ENCODE results near the gene OLFML2A. TPM values are rescaled to one million over a fixed set of nuclear protein-coding genes. Genes with fewer than 3 reads are reported as not detected.
A peak's percentile ranks its signal among the peaks of the same experiment; 100 is the strongest.

The OLFML2A gene
- total and polyA plus RNA-seq, 2 of the 13 experiments (the other 11 are each of a cell fraction or from before 2014, with no cell fraction given) = 0.01 to 0.02 TPM

DNA sequence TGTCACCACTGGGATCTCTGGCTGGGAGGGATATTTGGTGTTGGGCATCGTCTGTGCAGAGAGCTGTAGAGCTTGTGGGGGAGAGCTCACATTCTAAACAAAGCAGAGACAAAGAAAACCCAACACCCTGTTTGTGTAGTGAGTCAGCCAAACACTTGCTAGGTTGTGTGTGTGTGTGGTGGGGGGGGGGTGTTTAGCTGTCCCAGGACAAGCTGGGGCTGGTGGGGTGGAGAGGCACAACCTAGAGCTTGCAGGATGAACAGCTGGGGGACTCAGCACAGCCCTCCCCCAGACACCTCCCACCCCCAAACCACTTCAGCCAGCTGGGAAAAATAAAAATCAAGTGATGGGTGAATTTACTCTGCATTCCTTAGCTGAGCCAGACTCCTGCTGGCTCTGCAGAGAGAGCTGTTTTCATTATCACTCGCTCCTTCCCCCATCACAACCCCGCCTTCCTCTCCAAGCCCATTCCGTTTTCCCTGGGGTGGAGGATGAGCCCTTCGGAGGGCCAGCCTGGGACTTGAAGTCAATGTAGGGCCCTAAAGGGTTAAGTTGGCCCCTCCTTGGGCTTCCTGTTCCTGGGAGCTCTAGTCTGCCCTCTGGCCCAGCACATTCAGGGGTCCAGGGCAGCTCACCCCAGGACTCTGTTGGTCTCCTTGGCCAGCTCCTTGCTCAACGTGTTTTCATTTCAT is 2.6 kb downstream of the OLFML2A start:
- ATAC-seq (peak; percentile 32), DNase-seq (ENCODE audit: low spot score) (peak; percentile 74), FAIRE-seq (no peak)
- 4% methylated on average over 6 of the region's 6 CpGs for WGBS (ENCODE audit: low lambda C conversion rate)
- CTCF ChIA-PET (ENCODE audit: low intra/inter-chr PET ratio, low total read pairs) = interaction anchor here (4.0 kb wide), 1 partner anchor 73 kb away, joined by 18 read pairs; the partner anchor contains the start of gene WDR38
- in situ Hi-C loops (cut with HindIII; ENCODE audit: extremely low pct_ligation_motif_present, low pct_unique_long_range_greater_than_20kb) = loop anchor here (10.0 kb wide), 1 partner anchor 595 kb away; no protein-coding TSS in a partner anchor
- Histone ChIP-seq H2AFZ (ENCODE audit: low read length) (no peak overlapping the region), H3K79me2 (ENCODE audit: insufficient read depth, low read length) (no peaks in the 10 kb centered on the region), H4K20me1 (ENCODE audit: insufficient read depth, low read length) (no peaks in the 10 kb centered on the region), H3K4me1 (ENCODE audit: insufficient read depth, low read length) (peaks cover 53% of the 10 kb centered on the region), H3K4me3 (replicated peaks in 1 of 3; ENCODE audit: insufficient read depth in 1 of 3, low read depth in 2 of 3, low read length in 3 of 3) (no peak overlapping the region), H3K4me2 (ENCODE audit: low read depth, low read length) (peak overlapping the region; percentile 34; the same call in 1 of the 2 replicates), H3K27me3 (ENCODE audit: control insufficient read depth in 1 of 2, insufficient read depth in 2 of 2, low read length in 2 of 2) (peaks cover 2 to 22% of the 10 kb centered on the region in 2 experiments; a peak in 4 of 5 replicates), H3K9ac (ENCODE audit: insufficient read depth, low read depth, low read length) (no peak overlapping the region), H3K36me3 (replicated peaks in 1 of 2; ENCODE audit: control insufficient read depth in 1 of 2, insufficient read depth in 2 of 2, low read length in 2 of 2) (no peaks in the 10 kb centered on the region), H3K9me3 (ENCODE audit: low read length) (no peaks in the 10 kb centered on the region), H3K27ac (ENCODE audit: extremely low read length, insufficient read depth, low read length) (no peak overlapping the region)
- POLR2A ChIA-PET = interaction anchor here (1.0 to 1.4 kb wide), 7 partner anchors 16 to 83 kb away, joined by 3 to 7 read pairs (median 3); partner anchors contain the start of genes ARPC5L and WDR38
- BruUV-seq (replicated peaks) = no TSS peak
- intact Hi-C loops (cut with micrococcal nuclease; ENCODE audit: unreplicated experiment) = loop anchor here (5.0 to 10.0 kb wide), 3 partner anchors 38 to 595 kb away; partner anchors contain the start of gene SCAI
- no peak for TF ChIP-seq ZFP36 (IDR thresholded peaks at IDR 0.05; ENCODE audit: borderline replicate concordance, low read depth, low read length, partially characterized antibody)
- no peak for TF ChIP-seq ZNF772 (CRISPR knock-in tag; IDR thresholded peaks at IDR 0.05)
- peak; percentile 69 for TF ChIP-seq FOSL2 (CRISPR knock-in tag; IDR thresholded peaks at IDR 0.05)
- TF ChIP-seq HNRNPLL (IDR thresholded peaks at IDR 0.05; ENCODE audit: low read depth, low read length, poor library complexity, severe bottlenecking) = no peak
- no peak for TF ChIP-seq FIP1L1 (IDR thresholded peaks at IDR 0.05; ENCODE audit: borderline replicate concordance, insufficient read depth, low read depth, low read length)
- peak; percentile 80 for TF ChIP-seq ZNF652 (CRISPR knock-in tag; IDR thresholded peaks at IDR 0.05; ENCODE audit: borderline replicate concordance, low read depth)
- no peak for TF ChIP-seq JDP2 (CRISPR knock-in tag; IDR thresholded peaks at IDR 0.05; ENCODE audit: borderline replicate concordance)
- no peak for TF ChIP-seq FOXA1 (IDR thresholded peaks at IDR 0.05)
- 0 out of 2 replicates have a peak, but pooled peaks have one; percentile 14 for TF ChIP-seq FOXA1 (CRISPR knock-in tag; IDR thresholded peaks at IDR 0.05)
- 0 out of 2 replicates have a peak, but pooled peaks have one; percentile 26 for TF ChIP-seq FOXA3 (CRISPR knock-in tag; IDR thresholded peaks at IDR 0.05)
- TF ChIP-seq, protein P1, sequence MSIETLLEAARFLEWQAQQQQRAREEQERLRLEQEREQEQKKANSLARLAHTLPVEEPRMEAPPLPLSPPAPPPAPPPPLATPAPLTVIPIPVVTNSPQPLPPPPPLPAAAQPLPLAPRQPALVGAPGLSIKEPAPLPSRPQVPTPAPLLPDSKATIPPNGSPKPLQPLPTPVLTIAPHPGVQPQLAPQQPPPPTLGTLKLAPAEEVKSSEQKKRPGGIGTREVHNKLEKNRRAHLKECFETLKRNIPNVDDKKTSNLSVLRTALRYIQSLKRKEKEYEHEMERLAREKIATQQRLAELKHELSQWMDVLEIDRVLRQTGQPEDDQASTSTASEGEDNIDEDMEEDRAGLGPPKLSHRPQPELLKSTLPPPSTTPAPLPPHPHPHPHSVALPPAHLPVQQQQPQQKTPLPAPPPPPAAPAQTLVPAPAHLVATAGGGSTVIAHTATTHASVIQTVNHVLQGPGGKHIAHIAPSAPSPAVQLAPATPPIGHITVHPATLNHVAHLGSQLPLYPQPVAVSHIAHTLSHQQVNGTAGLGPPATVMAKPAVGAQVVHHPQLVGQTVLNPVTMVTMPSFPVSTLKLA (IDR thresholded peaks at IDR 0.05) = no peak
- TF ChIP-seq, protein P2, sequence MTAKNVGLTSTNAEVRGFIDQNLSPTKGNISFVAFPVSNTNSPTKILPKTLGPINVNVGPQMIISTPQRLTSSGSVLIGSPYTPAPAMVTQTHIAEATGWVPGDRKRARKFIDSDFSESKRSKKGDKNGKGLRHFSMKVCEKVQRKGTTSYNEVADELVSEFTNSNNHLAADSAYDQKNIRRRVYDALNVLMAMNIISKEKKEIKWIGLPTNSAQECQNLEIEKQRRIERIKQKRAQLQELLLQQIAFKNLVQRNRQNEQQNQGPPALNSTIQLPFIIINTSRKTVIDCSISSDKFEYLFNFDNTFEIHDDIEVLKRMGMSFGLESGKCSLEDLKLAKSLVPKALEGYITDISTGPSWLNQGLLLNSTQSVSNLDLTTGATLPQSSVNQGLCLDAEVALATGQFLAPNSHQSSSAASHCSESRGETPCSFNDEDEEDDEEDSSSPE (CRISPR knock-in tag; IDR thresholded peaks at IDR 0.05) = no peak
- no peak for TF ChIP-seq MYC (CRISPR knock-in tag; IDR thresholded peaks at IDR 0.05; ENCODE audit: borderline replicate concordance)
- peak; percentile 48; the same call in 1 of the 2 replicates for TF ChIP-seq SOX13 (IDR thresholded peaks at IDR 0.05)
- TF ChIP-seq SOX13 (CRISPR knock-in tag; conservative IDR thresholded peaks at IDR 0.05 in 1 of 2, IDR thresholded peaks at IDR 0.05 in 1 of 2) = peak in 1 of 2 experiments; percentile 46; a peak in 1 of 4 replicates

Measured in HepG2 (cell line).